NB4 (cell line): Measurements from ENCODE around the gene CEP83.
A peak's percentile ranks its signal among the peaks of the same experiment; 100 is the strongest.

Source experiments
- DNase-seq: peaks from one replicate; pipeline ENCODE4 v3.0.0; 2010; ENCODE audit warnings: low read depth
- H3K4me3 ChIP-seq: one replicate; pipeline ENCODE4 v1.5.1; 2011; ENCODE audit warnings: mild to moderate bottlenecking, low read depth, low read length, moderate library complexity
- CTCF ChIP-seq: IDR thresholded peaks from one replicate; pipeline ENCODE4 v1.5.1; 2012; ENCODE audit warnings: low read depth, low read length
- MAX ChIP-seq: IDR thresholded peaks from 2 replicates; pipeline ENCODE4 v1.6.1; 2011; ENCODE audit warnings: low read depth, low read length
- MYC ChIP-seq: IDR thresholded peaks from 2 replicates; pipeline ENCODE4 v1.6.1; 2011; ENCODE audit warnings: low read depth, low read length
- POLR2A ChIP-seq: IDR thresholded peaks from 2 replicates; pipeline ENCODE4 v1.6.1; 2011; ENCODE audit warnings: mild to moderate bottlenecking; ENCODE audit not compliant: insufficient read length; ENCODE audit errors: extremely low read depth

CEP83 gene

GRCh38 chr12:94498698-94499097 is 39.0 kb upstream of the CEP83 start:
- TF ChIP-seq POLR2A (no peak), MYC (no peak), MAX (no peak), CTCF (no peak)
- no peak for DNase-seq
- no peak overlapping the region for H3K4me3 ChIP-seq

GRCh38 chr12:94498073-94498472 is 38.4 kb upstream of the CEP83 start:
- no peak for TF ChIP-seq MAX
- no peak for TF ChIP-seq MYC
- no peak for TF ChIP-seq POLR2A
- TF ChIP-seq CTCF: no peak
- no peak overlapping the region for H3K4me3 ChIP-seq
- DNase-seq: peak; percentile 46

- no peak overlapping the region for H3K4me3 ChIP-seq
- no peak for TF ChIP-seq POLR2A
- TF ChIP-seq MAX: no peak
- no peak for TF ChIP-seq MYC
- no peak for TF ChIP-seq CTCF
- DNase-seq: no peak
Observed at GRCh38 chr12:94495445-94496115, 35.9 kb upstream of the CEP83 start.

GRCh38 chr12:94491489-94491888 is 31.8 kb upstream of the CEP83 start:
- H3K4me3 ChIP-seq: no peak overlapping the region
- TF ChIP-seq MAX (no peak), MYC (no peak)
- DNase-seq: no peak

GRCh38 chr12:94488463-94488862 is 28.8 kb upstream of the CEP83 start:
- DNase-seq: peak; percentile 11
- no peak overlapping the region for H3K4me3 ChIP-seq
- TF ChIP-seq MYC (no peak), POLR2A (no peak), CTCF (no peak), MAX (no peak)

GRCh38 chr12:94481734-94482133 is 22.1 kb upstream of the CEP83 start:
- TF ChIP-seq MAX (no peak), CTCF (no peak), POLR2A (no peak), MYC (no peak)
- no peak for DNase-seq
- no peak overlapping the region for H3K4me3 ChIP-seq
